GM19468 (cell line): ENCODE data around the gene PPP4R2.

ENCODE experiments used
- ATAC-seq: cut with Tn5 transposase; IDR thresholded peaks from one replicate; pipeline ENCODE4 v1.9.1; 2021; ENCODE audit warnings: mild to moderate bottlenecking, moderate library complexity, moderate number of reproducible peaks; ENCODE audit not compliant: unreplicated experiment; ENCODE audit errors: extremely low read depth

The PPP4R2 gene, protein sequence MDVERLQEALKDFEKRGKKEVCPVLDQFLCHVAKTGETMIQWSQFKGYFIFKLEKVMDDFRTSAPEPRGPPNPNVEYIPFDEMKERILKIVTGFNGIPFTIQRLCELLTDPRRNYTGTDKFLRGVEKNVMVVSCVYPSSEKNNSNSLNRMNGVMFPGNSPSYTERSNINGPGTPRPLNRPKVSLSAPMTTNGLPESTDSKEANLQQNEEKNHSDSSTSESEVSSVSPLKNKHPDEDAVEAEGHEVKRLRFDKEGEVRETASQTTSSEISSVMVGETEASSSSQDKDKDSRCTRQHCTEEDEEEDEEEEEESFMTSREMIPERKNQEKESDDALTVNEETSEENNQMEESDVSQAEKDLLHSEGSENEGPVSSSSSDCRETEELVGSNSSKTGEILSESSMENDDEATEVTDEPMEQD

DNA sequence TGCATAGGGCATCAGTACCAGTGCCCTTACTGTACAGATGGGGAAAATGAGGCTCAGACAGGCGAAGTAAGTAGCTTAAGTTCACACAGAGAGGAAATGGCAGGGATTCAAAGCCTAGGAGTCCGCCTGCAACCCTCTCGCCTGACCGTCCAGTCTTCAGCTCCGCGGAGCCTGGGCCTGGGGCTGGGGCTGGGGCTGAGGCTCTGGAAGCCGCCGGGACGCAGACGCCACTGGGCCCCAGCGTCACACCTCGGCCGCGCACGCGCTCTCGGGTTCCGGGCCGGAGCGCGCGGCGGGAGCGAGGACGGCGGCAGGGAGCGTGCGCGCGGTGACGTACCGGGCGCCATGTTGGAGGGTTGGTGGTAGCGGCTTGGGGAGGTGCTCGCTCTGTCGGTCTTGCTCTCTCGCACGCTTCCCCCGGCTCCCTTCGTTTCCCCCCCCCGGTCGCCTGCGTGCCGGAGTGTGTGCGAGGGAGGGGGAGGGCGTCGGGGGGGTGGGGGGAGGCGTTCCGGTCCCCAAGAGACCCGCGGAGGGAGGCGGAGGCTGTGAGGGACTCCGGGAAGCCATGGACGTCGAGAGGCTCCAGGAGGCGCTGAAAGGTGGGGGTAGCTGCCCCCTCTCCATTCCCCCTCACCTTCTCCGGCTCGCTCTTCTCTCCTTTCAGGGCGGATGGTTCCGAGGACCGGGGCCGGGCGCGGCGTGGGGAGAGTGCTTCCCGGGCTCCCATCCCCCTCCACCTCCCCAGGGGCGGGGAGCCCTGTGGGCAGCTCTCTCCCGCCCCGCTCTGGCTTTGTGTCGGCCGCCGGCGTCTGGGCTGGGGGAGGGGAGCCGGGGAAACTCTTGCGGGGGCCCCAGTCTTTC is at the start of gene PPP4R2:
PPP4R2 (plus strand) TSS at position 339 of the 861 bp plus-strand sequence; CDS start at position 566, 227 bp downstream.
- peak; percentile 68 for ATAC-seq

DNA sequence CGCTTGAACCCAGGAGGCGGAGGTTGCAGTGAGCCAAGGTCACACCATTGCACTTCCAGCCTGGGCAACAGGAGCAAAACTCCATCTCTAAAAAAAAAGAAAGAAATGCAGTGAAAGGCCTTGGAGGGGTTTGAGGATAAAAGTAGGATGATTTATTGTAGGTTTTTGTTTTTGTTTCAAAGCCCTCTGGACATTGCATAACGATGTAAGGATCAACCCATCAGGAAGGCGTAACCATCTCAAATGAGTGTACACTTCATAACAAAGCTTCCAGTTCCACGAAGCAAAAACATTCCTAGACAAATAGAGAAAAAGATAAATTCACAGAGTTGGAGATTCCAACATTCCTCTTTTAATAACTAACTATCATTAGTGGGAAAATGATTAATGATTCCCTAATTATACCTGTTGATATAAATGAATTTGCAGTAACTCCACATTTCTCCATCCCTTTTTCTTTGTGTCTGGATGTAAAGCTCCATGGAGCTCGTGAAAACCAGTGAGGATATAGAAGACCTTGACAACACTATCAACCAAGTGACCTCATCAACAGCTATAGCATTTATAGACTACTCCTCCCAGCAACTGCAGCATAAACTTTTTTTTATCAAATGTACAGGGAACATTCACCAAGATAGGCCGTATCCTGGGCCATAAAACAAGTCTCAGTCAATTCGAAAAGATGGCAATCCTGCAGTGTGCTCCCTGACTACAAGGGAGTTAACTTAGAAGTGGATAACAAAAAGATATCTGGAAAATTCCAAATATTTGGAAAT is 48.7 kb upstream of the PPP4R2 start:
- no peak for ATAC-seq

DNA sequence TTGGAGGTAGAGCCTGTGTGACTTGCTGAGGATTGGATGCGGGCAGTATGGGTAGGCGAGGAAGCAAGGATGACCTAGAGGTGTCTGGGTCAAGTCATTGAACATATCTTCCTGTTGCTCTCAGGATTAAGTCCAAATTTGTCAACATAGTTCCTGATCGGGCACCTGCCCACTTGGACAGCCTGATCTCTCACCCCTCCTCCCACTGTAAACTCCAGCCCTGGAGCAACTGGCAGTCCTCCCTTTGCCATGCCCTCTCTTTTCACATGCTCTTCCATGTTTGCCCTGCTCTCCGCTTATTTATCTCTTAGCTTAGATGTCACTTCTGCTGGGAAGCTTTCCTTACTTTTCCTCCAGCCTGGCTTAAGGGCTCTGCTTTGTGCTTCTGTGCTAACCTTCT is 47.6 kb upstream of the PPP4R2 start:
- no peak for ATAC-seq

DNA sequence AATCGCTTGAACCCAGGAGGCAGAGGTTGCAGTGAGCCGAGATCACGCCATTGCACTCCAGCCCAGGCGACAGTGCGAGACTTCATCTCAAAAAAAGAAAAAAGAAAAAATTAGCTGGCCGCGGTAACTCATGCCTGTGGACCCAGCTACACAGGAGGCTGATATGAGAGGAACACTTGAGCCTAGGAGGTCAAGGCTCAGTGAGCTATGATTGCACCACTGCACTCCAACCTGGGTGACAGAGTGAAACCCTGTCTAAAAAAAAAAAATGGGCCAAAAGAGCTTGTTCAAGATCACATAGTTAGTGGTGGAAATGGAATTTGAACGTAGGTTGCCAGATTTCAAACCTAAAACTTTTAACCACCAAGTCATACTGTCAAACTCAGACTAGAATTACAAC is 46.2 kb upstream of the PPP4R2 start:
- no peak for ATAC-seq

DNA sequence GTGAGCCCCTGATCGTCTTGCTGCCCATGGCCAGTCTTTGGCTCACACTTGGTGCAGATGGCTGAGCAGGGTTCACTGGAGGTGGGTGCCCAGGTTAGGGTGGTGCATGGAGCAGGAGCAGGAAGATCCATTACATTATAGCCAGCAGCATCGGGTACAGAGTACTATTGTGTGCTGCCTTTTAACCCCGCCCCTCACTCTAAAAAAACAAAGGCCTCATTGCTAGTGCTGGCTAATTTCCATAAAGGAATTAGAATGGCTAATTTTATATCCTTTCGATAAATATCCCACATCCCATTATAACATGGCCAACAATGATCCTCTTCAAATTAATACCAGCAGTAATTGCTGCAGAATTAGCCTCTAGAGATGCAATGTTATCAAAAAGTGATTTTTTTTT is 45.8 kb upstream of the PPP4R2 start:
- ATAC-seq, result no peak

DNA sequence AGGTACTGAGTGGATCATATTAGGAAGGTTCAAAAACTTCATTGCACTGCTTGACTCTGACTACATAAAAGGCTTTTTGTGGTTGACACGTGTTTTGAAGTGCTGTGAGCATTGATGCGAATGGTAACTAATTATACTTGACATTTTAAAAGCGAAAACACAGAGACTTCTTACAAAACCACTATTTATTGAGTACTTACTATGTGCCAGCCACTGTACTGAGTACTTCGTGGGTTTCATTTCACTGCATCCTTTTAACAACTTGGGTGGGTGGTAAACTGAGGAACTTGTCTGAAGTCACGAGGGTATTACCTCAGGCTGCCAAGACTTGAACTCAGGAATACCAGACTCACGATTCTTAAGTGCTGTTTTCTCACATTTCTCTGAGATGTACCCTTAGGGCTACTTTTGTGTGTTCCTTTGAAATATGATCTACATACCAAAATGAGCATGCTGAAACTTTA is 45.3 kb upstream of the PPP4R2 start:
- no peak for ATAC-seq

DNA sequence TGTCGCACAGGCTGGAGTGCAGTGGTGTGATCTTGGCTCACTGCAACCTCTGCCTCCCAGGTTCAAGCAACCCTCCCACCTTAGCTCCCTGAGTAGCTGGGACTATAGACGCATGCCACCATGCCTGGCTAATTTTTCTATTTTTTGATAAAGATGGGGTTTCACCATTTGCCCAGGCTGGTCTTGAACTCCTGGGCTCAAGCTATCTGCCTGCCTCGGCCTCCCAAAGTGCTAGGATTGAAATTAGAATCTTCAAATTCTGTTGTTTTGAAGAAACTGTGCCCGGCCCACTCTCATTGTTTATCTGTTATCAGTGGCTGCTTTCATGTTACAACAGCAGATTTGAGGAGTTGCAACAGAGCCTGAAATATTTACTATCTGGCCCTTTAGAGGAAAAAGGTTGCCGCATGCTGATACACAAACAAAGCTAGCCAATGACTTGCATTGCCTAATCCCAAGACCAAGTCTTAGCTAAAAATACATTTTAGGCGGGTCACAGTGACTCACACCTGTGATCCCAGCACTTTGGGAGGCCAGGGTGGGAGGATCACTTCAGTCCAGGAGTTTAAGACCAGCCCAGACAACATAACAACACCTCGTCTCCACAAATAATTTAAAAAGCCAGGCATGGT is 43.2 kb upstream of the PPP4R2 start:
- no peak for ATAC-seq

DNA sequence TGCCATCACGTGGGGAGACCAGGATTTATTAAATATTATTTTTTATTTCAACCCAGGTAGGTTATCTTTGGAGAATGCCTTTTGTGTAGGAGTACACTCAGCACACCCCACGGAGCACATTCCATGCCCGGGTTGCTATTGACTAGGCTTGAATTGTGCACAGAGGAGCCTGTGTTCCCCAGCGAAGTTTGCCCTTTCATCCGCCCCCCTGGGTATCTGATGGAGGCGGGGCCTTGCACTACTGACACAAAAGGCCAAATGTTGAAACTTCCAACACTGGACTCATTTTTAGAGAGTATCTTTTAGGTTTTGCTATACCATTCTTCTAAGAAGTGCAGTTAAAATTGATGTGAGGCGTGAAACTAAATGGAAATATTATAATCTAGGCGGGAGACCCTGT is 39.3 kb upstream of the PPP4R2 start:
- no peak for ATAC-seq

DNA sequence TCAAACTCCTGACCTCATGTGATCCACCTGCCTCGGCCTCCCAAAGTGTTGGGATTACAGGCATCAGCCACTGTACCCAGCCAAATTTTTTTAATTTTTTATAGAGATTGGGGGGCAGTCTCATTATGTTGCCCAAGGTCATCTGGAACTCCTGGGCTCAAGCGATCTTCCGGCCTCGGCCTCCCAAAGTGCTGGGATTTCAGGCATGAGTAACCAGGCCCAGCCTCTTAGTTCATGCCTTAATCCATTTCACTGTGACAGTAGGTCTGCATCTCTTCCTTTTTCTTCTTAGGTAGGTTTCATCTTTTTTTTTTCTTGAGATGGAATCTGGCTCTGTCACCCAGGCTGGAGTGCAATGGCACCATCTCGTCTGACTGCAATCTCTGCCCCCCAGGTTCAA is 37.3 kb upstream of the PPP4R2 start:
- no peak for ATAC-seq

DNA sequence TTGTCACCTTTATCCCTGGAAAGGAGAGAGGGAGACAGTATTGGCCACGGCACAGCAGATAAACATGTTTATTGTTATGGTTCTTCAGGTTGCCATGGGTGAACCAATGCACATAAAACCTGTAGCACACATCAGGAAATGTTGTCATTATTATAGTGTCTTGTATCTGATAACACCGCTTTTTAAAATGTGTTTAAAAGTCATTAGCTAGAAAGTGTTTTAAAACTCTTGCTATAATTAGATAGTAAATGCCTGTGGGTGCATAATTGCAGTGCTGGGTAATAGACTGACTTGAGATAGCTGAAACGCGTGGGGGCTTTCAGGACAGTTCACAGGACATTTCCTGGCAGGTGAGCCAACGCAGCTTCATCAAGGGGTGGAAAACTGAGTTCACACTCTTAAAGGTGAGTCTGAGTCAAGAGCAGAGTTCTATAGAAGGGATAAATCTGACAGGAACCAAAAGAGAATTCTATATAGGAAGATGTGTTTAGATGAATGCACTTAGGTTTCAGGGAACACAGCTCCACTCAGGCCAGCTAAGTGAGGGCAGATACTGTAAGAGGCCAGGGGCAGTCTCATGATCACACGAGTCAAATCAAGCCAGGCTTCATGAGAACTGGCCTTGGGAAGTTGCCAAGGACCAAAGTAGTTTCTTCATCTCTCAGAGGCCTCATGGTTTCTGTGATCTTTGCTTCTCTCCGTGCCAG is 35.6 kb upstream of the PPP4R2 start:
- no peak for ATAC-seq

DNA sequence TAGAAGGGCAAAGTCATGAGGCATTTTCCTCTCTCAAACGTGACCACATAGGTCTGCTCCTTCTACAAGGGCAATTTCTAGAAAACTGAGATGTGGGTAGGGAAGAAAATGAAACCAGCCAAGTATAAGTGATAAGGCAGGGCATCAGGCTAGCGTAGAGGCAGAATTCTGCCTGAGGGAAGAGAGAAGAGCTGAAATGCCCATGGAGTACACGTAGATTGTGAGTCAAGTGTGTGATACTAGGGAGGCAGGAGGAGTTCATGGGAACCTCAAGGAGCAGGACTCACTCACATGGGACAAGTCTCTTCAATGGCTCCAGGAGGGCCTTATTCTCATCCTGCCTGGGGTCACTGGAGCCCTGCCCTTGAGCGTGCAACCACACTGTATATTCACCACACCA is 34.9 kb upstream of the PPP4R2 start:
- ATAC-seq, result no peak

DNA sequence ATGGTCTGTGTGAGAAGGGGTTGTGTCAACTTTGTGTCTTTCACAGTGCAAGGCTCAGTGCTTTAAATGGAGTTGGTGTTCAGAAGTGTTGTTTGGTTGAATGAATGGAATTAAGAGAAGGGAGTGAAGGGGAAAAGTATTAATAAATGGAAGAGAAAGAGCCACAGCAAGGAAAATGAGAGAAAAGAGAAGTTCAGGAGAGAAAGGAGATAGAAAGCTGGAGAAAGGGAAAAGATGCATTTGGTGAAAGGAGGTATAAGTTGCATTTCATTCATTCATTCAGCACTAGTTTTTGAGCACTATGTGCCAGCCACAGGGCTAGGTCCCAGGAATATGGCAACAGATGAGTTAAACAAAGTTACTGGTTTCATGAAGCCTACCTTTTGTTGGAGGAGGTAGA is 34.3 kb upstream of the PPP4R2 start:
- no peak for ATAC-seq

DNA sequence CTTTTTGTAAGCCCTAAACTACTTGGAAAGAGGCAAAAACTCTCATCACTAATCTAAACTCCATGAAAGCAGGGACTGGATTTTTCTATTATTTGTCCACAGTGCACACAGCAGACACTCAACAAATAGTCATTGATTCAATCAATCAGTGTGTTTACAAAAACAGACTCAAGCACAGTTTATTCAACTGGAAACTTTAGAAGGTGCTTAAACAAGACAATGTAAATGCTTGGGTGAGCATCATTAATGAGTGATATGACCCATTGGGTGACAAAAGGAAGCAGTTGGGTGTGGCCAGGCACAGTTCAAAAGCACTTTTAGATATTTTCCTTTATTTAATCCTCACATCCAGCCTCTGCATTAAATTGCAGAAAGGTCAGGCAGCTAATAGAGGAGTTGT is 32.0 kb upstream of the PPP4R2 start:
- no peak for ATAC-seq

DNA sequence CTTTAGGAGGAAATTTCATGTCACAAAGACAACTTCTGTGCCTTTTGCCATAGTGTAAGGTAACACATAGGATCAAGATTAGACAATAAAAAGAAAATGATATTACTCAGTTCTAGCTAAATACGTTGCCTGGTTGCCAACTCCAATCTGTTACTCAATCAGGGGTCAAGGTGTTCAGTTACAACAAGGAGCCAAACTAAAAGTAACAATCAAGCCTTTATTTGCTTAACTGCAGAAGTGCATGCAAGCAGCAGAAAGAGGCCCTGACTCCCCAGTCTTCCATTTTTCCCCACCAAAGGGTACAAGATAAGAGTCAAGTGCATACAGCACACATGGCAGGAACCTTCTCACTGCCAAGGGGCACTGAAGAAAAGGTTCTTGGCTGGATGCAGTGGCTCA is 28.3 kb upstream of the PPP4R2 start:
- no peak for ATAC-seq

DNA sequence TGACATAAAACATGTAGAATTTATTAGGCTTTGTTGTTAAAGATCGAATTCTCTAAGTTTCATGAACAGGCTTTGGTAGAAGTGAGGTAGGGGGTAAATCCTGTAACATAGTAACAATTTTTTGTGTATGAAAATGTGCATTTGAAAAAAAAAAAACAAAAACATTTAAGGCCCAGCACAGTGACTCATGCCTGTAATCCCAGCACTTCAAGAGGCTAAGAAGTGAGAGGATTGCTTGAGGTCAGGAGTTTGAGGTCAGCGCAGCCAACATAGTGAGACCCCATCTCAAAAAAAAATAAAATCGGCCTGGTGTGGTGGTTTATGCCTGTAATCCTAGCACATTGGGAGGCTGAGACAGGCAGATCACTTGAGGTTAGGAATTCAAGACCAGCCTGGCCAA is 26.8 kb upstream of the PPP4R2 start:
- ATAC-seq, result no peak

DNA sequence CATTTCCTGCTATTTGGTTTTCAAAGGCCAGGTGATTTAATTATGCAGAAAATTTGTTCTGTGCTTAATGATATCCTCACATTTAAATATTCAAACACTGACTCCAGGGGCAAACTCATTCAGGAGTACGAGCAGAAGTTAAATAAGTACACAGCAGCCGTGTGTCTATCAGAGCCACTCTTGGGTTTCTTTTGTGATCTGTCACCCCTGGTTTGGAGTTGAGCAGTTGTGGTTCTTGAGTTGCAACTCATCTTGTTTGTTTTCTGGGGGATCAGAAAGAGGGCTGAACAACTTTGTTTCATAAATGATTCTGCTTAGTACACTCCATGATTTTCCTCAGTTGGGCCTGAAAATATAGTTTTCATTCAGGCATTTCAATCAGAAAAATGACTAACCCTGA is 25.7 kb upstream of the PPP4R2 start:
- ATAC-seq, result no peak

DNA sequence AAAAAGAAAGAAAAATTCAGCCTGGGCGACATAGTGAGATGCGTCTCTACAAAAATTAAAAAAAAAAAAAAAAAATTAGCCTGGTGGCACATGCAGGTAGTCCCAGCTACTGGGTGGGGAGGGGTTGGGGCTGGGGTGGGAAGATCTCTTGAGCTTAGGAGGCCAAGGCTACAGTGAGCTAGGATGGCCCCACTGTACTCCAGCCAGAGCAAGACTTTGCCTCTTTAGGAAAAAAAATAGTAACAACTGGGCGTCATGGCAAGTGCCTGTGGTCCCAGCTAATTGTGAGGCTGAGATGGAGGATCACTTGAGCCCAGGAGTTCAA is 23.9 kb upstream of the PPP4R2 start:
- no peak for ATAC-seq

DNA sequence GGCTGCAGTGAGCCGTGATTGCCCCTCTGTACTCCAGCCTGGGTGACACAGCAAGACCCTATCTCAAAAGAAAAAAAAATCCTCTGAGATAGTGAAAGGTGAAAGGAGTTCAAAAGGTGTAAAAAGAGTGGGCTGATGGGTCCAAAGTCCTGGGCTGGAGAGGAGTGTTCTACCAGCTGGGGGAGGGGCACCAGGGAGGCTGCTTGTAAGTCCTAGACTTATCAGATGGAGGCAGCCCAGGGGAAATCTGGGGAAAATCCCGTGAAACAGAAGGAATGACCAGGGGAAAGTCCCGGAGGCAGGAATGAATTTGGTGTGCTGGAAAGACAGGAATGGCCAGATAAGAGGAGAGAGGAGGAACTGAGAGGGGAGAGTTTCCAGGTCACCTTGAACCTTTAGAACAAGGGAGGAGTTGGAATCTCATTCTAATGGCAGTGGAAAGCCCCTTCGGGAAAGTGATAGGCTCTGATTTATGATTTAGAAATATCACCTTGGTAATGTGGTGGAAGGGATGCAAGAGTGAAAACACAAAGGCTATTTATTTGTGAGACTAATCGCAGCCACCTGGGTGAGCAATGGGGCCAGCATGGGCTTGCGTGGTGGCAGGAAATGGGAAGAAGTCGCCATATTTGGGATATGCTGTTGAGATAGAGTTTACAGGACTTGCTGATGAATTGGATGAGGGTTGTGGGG is 23.4 kb upstream of the PPP4R2 start:
- no peak for ATAC-seq

DNA sequence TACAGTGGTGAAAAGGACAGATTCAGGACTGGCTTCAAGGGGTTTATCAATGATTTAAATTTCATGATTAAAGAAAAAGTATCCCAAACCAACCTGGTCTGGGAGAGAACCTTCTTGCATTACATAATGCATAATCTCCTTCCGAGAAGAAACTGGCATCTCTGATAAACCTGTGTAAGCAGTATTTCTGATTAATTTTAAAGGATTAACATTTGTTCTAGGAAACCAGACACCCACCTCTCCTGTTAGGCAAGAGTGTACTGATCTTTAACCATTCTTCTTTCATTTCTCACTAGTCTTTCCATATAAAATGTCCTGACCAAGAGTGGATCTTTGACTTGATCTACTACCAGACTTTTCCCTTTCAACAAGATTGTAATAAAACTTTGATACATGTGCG is 22.8 kb upstream of the PPP4R2 start:
- ATAC-seq, result no peak
